ENCODE results near the gene KIAA0232. TPM values are rescaled to one million over a fixed set of nuclear protein-coding genes. Genes with fewer than 3 reads are reported as not detected.
"Not testable (repeated sequence)": the region's sequence is repeated elsewhere in the genome, so short reads cannot be mapped to it uniquely, and the experiment has no call there.

The KIAA0232 gene
- total and polyA plus RNA-seq, 10 donors = 3.2 to 50.6 (median 34.5) TPM

DNA sequence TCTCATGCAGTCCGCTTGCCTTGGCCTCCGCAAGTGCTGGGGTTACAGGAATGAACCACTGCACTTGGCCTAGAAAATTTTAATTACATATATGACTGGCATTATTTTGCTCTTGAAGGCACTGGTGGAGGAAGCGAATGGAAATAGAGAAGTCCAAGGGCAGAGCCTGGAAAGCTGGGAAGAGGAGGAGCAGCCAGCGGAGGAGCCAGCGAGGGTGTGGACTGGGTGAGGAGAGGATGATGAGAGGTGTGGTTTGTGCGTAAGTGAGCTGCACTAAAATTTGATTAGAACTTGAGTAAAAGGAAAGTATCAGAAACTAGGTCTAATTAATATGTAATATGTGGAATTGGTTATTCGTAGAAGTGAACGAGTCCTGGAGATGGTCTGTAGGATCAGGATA, 13.3 kb downstream of the KIAA0232 start:
- no peaks in the 10 kb centered on the region for H3K9me3 ChIP-seq
- intact Hi-C loops (cut with DNase I; ENCODE audit: low total_unique reads) = no loop called here
- no peak overlapping the region for H3K4me3 ChIP-seq
- peaks cover 0 to 89% (median 31%) of the 10 kb centered on the region in 6 donors for H3K4me1 ChIP-seq
- 84 to 91% (median 89%) methylated on average over 8 of the region's 8 CpGs for WGBS, 5 donors
- TF ChIP-seq POLR2AphosphoS5 (IDR thresholded peaks at IDR 0.05) (no peak), POLR2A (IDR thresholded peaks at IDR 0.05) (no peak)
- TF ChIP-seq, protein P1, sequence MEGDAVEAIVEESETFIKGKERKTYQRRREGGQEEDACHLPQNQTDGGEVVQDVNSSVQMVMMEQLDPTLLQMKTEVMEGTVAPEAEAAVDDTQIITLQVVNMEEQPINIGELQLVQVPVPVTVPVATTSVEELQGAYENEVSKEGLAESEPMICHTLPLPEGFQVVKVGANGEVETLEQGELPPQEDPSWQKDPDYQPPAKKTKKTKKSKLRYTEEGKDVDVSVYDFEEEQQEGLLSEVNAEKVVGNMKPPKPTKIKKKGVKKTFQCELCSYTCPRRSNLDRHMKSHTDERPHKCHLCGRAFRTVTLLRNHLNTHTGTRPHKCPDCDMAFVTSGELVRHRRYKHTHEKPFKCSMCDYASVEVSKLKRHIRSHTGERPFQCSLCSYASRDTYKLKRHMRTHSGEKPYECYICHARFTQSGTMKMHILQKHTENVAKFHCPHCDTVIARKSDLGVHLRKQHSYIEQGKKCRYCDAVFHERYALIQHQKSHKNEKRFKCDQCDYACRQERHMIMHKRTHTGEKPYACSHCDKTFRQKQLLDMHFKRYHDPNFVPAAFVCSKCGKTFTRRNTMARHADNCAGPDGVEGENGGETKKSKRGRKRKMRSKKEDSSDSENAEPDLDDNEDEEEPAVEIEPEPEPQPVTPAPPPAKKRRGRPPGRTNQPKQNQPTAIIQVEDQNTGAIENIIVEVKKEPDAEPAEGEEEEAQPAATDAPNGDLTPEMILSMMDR (IDR thresholded peaks at IDR 0.05 in 8 of 11, conservative IDR thresholded peaks at IDR 0.05 in 3 of 11) = no peak
- no peak overlapping the region for H3K27ac ChIP-seq
- no peak for DNase-seq
- H3K36me3 ChIP-seq = peaks cover 0 to 30% (median 2%) of the 10 kb centered on the region in 6 donors
- H3K27me3 ChIP-seq (replicated peaks in 1 of 7) = no peaks in the 10 kb centered on the region

DNA sequence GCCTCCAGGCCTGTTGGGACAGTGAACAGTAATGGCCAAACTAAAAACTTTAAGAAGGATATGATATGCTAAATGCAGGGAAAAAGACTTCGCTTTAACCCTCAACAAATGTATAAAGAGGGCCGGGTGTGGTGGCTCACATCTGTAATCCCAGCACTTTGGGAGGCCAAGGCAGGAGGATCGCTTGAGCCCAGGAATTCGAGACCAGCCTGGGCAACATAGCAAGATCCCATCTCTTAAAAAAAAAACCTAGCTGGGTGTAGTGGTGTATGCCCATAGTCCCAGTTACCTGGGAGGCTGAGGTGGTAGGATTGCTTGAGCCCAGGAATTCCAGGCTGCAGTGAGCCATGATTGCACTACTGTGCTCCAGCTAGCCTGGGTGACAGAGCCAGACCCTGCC, 14.8 kb downstream of the KIAA0232 start:
- DNase-seq; H3K27ac ChIP-seq; intact Hi-C loops (cut with DNase I; ENCODE audit: low total_unique reads); H3K27me3 ChIP-seq (replicated peaks in 1 of 7); H3K4me3 ChIP-seq; H3K9me3 ChIP-seq: not testable (repeated sequence)
- Histone ChIP-seq H3K36me3 (peaks cover 0 to 18% (median 0%) of the 10 kb centered on the region in 6 donors), H3K4me1 (peaks cover 0 to 89% (median 28%) of the 10 kb centered on the region in 6 donors)
- WGBS, 5 donors = 97 to 98% (median 97%) methylated on average over 4 of the region's 4 CpGs

DNA sequence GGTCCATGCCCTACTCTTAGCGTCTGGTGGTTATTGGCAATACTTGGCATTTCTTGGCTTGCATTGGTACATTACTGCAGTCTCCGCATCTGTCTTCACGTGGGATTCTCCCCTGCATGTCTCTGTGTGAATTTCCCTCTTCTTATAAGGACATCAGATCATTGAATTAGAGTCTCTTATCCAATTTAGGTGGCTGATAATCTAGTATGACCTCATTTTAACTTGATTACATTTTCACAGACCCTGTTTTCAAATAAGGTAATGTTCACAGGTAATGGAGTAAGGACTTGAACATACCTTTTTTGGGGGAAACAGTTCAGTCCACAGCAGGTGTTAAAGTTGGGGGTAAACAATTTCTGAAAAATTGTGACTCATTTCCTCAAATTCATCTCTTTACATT, 16.6 kb downstream of the KIAA0232 start:
- intact Hi-C loops (cut with DNase I; ENCODE audit: low total_unique reads) = no loop called here
- H3K36me3 ChIP-seq = peaks cover 0 to 18% (median 0%) of the 10 kb centered on the region in 6 donors
- peaks cover 0 to 79% (median 24%) of the 10 kb centered on the region in 6 donors for H3K4me1 ChIP-seq
- H3K4me3 ChIP-seq = no peak overlapping the region
- no peak for DNase-seq
- H3K27ac ChIP-seq = no peak overlapping the region
- WGBS, 5 donors = 89 to 92% (median 90%) methylated on average over 3 of the region's 3 CpGs
- no peaks in the 10 kb centered on the region for H3K27me3 ChIP-seq (replicated peaks in 1 of 7)
- H3K9me3 ChIP-seq = no peaks in the 10 kb centered on the region
- TF ChIP-seq, protein P1 (IDR thresholded peaks at IDR 0.05 in 8 of 11, conservative IDR thresholded peaks at IDR 0.05 in 3 of 11) = no peak

DNA sequence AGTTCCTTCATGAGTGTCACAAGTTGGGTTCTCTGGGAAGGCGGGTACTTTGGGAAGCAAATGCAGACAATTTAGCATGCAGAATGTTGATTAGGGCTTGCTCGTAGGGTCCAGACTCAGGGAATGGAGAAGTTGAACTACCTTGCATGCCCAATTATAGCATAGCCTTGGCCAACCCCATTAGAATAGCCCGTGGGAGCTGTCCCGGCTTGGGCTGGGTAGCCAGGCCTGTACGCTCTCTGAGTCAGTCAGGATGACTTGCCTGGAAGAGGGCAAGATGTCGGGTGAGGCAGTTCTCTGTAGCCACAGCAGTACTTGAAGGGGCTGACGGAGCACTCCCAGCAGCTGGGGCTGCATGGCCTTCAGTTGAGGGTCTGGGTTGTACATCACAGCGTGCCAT, 19.5 kb downstream of the KIAA0232 start:
- DNase-seq = no peak
- no peak overlapping the region for H3K4me3 ChIP-seq
- intact Hi-C loops (cut with DNase I; ENCODE audit: low total_unique reads) = loop anchor here (10.0 kb wide), 1 partner anchor 53 kb away; no protein-coding TSS in a partner anchor
- 95 to 98% (median 97%) methylated on average over 8 of the region's 8 CpGs for WGBS, 5 donors
- H3K4me1 ChIP-seq = peaks cover 0 to 83% (median 20%) of the 10 kb centered on the region in 6 donors
- TF ChIP-seq POLR2AphosphoS5 (IDR thresholded peaks at IDR 0.05) = peak in 1 of 3 donors; percentile 13
- TF ChIP-seq, protein P1 (IDR thresholded peaks at IDR 0.05 in 8 of 11, conservative IDR thresholded peaks at IDR 0.05 in 3 of 11) = no peak
- no peaks in the 10 kb centered on the region for H3K9me3 ChIP-seq
- H3K36me3 ChIP-seq = peaks cover 0 to 6% (median 0%) of the 10 kb centered on the region in 6 donors
- no peaks in the 10 kb centered on the region for H3K27me3 ChIP-seq (replicated peaks in 1 of 7)
- no peak overlapping the region for H3K27ac ChIP-seq

DNA sequence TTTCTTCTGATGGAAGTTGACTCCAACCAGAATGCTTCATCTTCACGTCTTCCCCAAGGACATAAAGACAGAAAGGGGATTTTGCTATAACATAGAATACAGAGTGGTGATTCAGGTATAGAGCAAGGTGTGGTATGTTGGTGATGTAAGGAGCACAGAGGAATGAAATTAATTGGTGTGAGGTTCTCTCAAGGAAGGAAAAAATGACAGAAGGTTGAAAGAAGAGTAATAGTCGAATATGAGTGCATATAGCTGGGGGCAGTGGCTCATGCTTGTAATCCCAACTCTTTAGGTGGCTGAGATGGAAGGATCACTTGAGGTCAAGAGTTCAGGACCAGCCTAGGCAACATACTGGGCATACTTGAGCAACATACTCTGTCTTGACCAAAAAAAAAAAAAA, 20.1 kb downstream of the KIAA0232 start:
- TF ChIP-seq POLR2AphosphoS5 (IDR thresholded peaks at IDR 0.05) (no peak), POLR2A (IDR thresholded peaks at IDR 0.05) (no peak)
- TF ChIP-seq, protein P1 (IDR thresholded peaks at IDR 0.05 in 8 of 11, conservative IDR thresholded peaks at IDR 0.05 in 3 of 11) = no peak

More for the DNA sequence above, 20.1 kb downstream of the KIAA0232 start:
- H3K4me1 ChIP-seq = peaks cover 0 to 87% (median 22%) of the 10 kb centered on the region in 6 donors
- intact Hi-C loops (cut with DNase I; ENCODE audit: low total_unique reads) = loop anchor here (10.0 kb wide), 1 partner anchor 52 kb away; no protein-coding TSS in a partner anchor
- H3K9me3 ChIP-seq = no peaks in the 10 kb centered on the region
- H3K27ac ChIP-seq = no peak overlapping the region
- no peak overlapping the region for H3K4me3 ChIP-seq
- no peak for DNase-seq
- peaks cover 0 to 6% (median 0%) of the 10 kb centered on the region in 6 donors for H3K36me3 ChIP-seq
- WGBS, 5 donors = 88 to 100% (median 91%) methylated on average over 2 of the region's 2 CpGs
- H3K27me3 ChIP-seq (replicated peaks in 1 of 7) = no peaks in the 10 kb centered on the region
